DND-41 (cell line): Measurements from ENCODE around the gene DCAF11.

ENCODE experiments used
- ATAC-seq: fragments of 200-7000 bp; cut with Tn5 transposase; 3 replicates; pipeline ENCODE4 v1.9.1; 2021; ENCODE audit warnings: low read depth; ENCODE audit not compliant: insufficient read depth
- DNase-seq: peaks from one replicate; pipeline ENCODE4 v3.0.0-alpha.2; 2020
- H2AFZ ChIP-seq: 2 replicates; pipeline ENCODE4 v1.6.0; 2012; ENCODE audit warnings: low read depth, low read length
- H3K27ac ChIP-seq: 2 replicates; pipeline ENCODE4 v1.5.1; 2012; ENCODE audit warnings: low read length, inconsistent platforms
- H3K27me3 ChIP-seq: fragments of 200-600 bp; sonication (generic); 2 replicates; pipeline ENCODE4 v1.6.0; 2012; ENCODE audit warnings: low read length, mild to moderate bottlenecking, inconsistent platforms; ENCODE audit not compliant: insufficient read depth, poor library complexity
- H3K36me3 ChIP-seq: 2 replicates; pipeline ENCODE4 v1.5.1; 2012; ENCODE audit warnings: low read length, inconsistent platforms; ENCODE audit not compliant: insufficient read depth
- H3K4me1 ChIP-seq: 2 replicates; pipeline ENCODE4 v1.5.1; 2012; ENCODE audit warnings: mild to moderate bottlenecking, low read length; ENCODE audit not compliant: insufficient read depth
- H3K4me2 ChIP-seq: 2 replicates; pipeline ENCODE4 v1.6.0; 2012; ENCODE audit warnings: mild to moderate bottlenecking, moderate library complexity, low read length, inconsistent platforms; ENCODE audit not compliant: insufficient read depth
- H3K4me3 ChIP-seq, 2 experiments: fragments of 200-600 bp in 1 of 2; shearing (Covaris generic) in 1 of 2; 2 replicates each; pipeline ENCODE4 v1.5.1; 2012 to 2016; ENCODE audit warnings: inconsistent platforms in 2 of 2, low read length in 2 of 2, mild to moderate bottlenecking in 2 of 2, low read depth in 1 of 2, moderate library complexity in 1 of 2
- H3K79me2 ChIP-seq: 2 replicates; pipeline ENCODE4 v1.6.0; 2012; ENCODE audit warnings: low read length, inconsistent platforms; ENCODE audit not compliant: insufficient read depth
- H3K9ac ChIP-seq: 2 replicates; pipeline ENCODE4 v1.6.0; 2012; ENCODE audit warnings: low read depth, mild to moderate bottlenecking, inconsistent platforms, low read length, moderate library complexity
- H3K9me3 ChIP-seq: 2 replicates; pipeline ENCODE4 v1.5.1; 2012; ENCODE audit warnings: low read length, moderate library complexity, mild to moderate bottlenecking, inconsistent platforms; ENCODE audit not compliant: insufficient read depth, severe bottlenecking
- H4K20me1 ChIP-seq: 2 replicates; pipeline ENCODE4 v1.6.0; 2012; ENCODE audit warnings: low read length; ENCODE audit not compliant: insufficient read depth
- CTCF ChIP-seq: IDR thresholded peaks from 2 replicates; pipeline ENCODE4 v1.5.1; 2012; ENCODE audit warnings: borderline replicate concordance, low read length, moderate library complexity, mild to moderate bottlenecking; ENCODE audit not compliant: poor library complexity, severe bottlenecking; ENCODE audit errors: extremely low read depth
- EZH2 ChIP-seq: IDR thresholded peaks from 3 replicates; pipeline ENCODE4 v1.6.1; 2012; ENCODE audit warnings: borderline replicate concordance, low read depth, mild to moderate bottlenecking, moderate library complexity, low read length, inconsistent platforms; ENCODE audit not compliant: severe bottlenecking

DCAF11 gene

DNA sequence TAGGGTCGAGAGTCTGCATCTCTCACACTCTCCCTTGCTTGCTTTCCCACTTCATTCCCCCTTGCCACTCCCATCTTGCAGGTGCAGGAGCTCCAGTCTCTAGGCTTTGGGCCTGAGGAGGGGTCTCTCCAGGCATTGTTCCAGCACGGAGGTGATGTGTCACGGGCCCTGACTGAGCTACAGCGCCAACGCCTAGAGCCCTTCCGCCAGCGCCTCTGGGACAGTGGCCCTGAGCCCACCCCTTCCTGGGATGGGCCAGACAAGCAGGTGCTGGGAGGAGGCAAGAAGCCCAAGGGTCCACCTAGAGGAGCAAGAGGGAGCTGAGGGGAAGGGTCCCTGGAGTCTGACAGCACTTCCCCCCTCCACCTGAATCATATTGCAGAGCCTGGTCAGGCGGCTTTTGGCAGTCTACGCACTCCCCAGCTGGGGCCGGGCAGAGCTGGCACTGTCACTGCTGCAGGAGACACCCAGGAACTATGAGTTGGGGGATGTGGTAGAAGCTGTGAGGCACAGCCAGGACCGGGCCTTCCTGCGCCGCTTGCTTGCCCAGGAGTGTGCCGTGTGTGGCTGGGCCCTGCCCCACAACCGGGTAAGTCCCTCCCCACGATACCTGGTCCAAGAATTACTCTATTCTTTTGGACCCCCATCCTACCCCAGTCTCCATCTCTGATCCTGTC is 37.0 kb downstream of the DCAF11 start:
- TF ChIP-seq EZH2 (no peak), CTCF (no peak)
- ATAC-seq (no peak), DNase-seq (no peak)
- Histone ChIP-seq H3K4me2 (no peak overlapping the region), H3K9me3 (no peaks in the 10 kb centered on the region), H3K79me2 (peaks cover 26% of the 10 kb centered on the region), H3K4me1 (peaks cover 24% of the 10 kb centered on the region), H3K27me3 (no peaks in the 10 kb centered on the region), H3K4me3 (no peak overlapping the region), H2AFZ (no peak overlapping the region), H3K36me3 (peaks cover 75% of the 10 kb centered on the region), H3K27ac (no peak overlapping the region), H4K20me1 (peaks cover 23% of the 10 kb centered on the region), H3K9ac (no peak overlapping the region)

- DNase-seq (no peak), ATAC-seq (no peak)
- Histone ChIP-seq H3K9ac (no peak overlapping the region), H3K4me2 (no peak overlapping the region), H3K79me2 (no peaks in the 10 kb centered on the region; the same call in 1 of the 2 replicates), H3K27me3 (no peaks in the 10 kb centered on the region), H3K36me3 (peaks cover 78% of the 10 kb centered on the region), H3K4me3 (no peak overlapping the region), H2AFZ (no peak overlapping the region), H4K20me1 (peaks cover 4% of the 10 kb centered on the region; the same call in 1 of the 2 replicates), H3K4me1 (peaks cover under 1% of the 10 kb centered on the region; the same call in 1 of the 2 replicates), H3K9me3 (no peaks in the 10 kb centered on the region), H3K27ac (no peak overlapping the region)
- TF ChIP-seq EZH2 (no peak), CTCF (no peak)
These were observed 40.5 kb downstream of the DCAF11 start for GRCh38 chr14:24155100-24155499.

DNA sequence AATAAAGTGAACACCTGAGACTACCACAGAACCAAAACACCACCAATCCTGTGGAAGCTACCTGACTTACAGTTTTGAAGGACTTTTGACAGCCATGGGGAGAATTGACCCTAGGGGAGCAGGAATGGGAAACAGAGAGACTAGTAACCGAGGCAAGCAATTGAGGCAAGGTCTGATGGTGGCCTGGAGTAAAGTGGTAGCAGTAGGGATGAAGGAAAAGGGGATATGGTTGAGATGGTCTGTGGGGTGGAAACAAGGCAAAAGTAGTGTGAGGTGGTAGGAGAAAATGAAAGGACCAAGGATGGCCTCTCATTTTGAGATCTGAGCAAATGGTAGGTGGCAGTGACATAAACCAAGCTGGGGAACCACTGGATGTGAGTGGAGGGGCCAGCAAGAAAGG is 42.3 kb downstream of the DCAF11 start:
- Histone ChIP-seq H4K20me1 (no peaks in the 10 kb centered on the region), H3K9me3 (no peaks in the 10 kb centered on the region), H3K36me3 (peaks cover 69% of the 10 kb centered on the region), H3K79me2 (peaks cover 3% of the 10 kb centered on the region), H2AFZ (no peak overlapping the region), H3K27me3 (no peaks in the 10 kb centered on the region), H3K4me3 (no peak overlapping the region), H3K4me1 (peaks cover 15% of the 10 kb centered on the region), H3K9ac (no peak overlapping the region), H3K27ac (no peak overlapping the region), H3K4me2 (no peak overlapping the region)
- no peak for DNase-seq
- TF ChIP-seq CTCF (no peak), EZH2 (no peak)
- no peak for ATAC-seq

DNA sequence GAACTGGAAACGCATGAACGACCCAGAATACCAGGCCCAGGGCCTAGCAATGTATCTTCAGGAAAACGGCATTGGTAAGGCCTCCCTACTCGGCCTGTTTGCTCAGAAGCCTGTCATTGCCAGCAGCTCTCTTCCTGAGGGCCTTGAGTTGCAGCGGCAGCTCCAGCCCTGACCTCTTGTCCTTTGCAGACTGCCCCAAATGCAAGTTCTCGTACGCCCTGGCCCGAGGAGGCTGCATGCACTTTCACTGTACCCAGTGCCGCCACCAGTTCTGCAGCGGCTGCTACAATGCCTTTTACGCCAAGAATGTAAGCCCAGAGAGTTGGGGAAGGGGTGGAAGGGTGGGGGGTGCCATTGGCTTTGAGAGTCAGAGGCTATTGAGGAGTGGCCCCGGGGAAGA is 42.8 kb downstream of the DCAF11 start:
- Histone ChIP-seq H3K9ac (no peak overlapping the region), H3K4me1 (peaks cover 20% of the 10 kb centered on the region), H3K4me2 (no peak overlapping the region), H3K27ac (no peak overlapping the region), H3K79me2 (peaks cover 8% of the 10 kb centered on the region), H3K9me3 (no peaks in the 10 kb centered on the region), H4K20me1 (no peaks in the 10 kb centered on the region), H3K27me3 (no peaks in the 10 kb centered on the region), H2AFZ (no peak overlapping the region), H3K4me3 (no peak overlapping the region), H3K36me3 (peaks cover 69% of the 10 kb centered on the region)
- TF ChIP-seq CTCF (no peak), EZH2 (no peak)
- ATAC-seq (no peak), DNase-seq (no peak)
